ENCODE measurements around the gene ARHGAP15. TPM values are rescaled to one million over a fixed set of nuclear protein-coding genes. Genes with fewer than 3 reads are reported as not detected.

ARHGAP15 gene
- total and polyA plus RNA-seq, 2 donors from 2014 or later = 5.7 to 23.1 TPM

DNA sequence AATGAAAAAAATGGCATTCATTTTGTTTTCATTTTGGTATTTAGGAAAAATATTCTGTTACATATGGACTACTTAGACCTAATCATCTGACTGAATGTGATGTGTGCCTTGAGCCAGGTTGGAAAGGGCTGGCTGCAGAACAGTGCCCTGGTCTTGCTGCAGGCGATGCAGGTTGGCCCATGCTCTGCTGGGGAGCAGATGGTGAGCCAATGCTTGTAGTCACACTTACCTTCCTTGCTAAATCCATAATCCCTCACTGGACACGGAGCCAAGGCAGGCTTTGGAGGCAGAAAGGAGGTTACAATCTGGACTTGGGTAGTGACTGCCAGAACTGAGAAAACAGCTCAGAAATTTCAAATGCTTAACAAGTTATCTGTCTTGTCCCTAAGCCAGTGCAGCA is 228.7 kb downstream of the ARHGAP15 start:
- FAIRE-seq = no peak
- H3K4me3 ChIP-seq (ENCODE audit: low read length in 3 of 3) = no peak overlapping the region
- DNase-seq = peak in 1 of 5 donors; percentile 29
- H3K27ac ChIP-seq (ENCODE audit: low read depth in 2 of 2, low read length in 2 of 2) = no peak overlapping the region
- no peaks in the 10 kb centered on the region for H3K9me3 ChIP-seq (ENCODE audit: control insufficient read depth in 2 of 3, insufficient read depth in 1 of 3, low read length in 3 of 3)
- no peaks in the 10 kb centered on the region for H3K36me3 ChIP-seq (ENCODE audit: control insufficient read depth in 2 of 3, insufficient read depth in 3 of 3, low read length in 3 of 3)
- H3K9ac ChIP-seq (ENCODE audit: low read length in 3 of 3) = no peak overlapping the region
- no peaks in the 10 kb centered on the region for H3K27me3 ChIP-seq (ENCODE audit: control insufficient read depth, insufficient read depth, low read length)
- H3K4me1 ChIP-seq (ENCODE audit: control insufficient read depth in 2 of 3, insufficient read depth in 2 of 3, low read depth in 1 of 3, low read length in 3 of 3) = no peaks in the 10 kb centered on the region
- intact Hi-C loops (cut with DNase I) = no loop called here
- TF ChIP-seq CTCF (IDR thresholded peaks at IDR 0.05; ENCODE audit: borderline replicate concordance, extremely low read depth, insufficient read depth) = no peak

DNA sequence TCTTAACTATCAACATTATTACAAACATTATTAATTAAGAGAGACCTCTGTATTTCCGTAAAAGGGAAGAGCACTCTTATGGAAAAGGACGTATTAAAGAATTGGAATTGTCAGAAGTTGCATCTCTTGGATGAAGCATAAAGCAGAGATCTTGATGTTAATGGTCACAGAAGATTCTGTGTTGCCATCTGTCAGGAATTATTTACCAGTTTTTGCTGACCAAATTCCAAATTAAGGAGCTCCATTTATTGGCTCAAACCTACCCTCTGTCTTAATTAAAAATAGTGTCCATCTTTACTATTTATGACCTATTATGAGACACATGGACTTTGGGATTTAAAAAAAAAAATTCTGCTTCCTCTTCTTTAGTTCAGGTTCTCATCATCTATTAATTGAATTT is 232.1 kb downstream of the ARHGAP15 start:
- Histone ChIP-seq H3K36me3 (ENCODE audit: control insufficient read depth in 2 of 3, insufficient read depth in 3 of 3, low read length in 3 of 3) (no peaks in the 10 kb centered on the region), H3K4me1 (ENCODE audit: control insufficient read depth in 2 of 3, insufficient read depth in 2 of 3, low read depth in 1 of 3, low read length in 3 of 3) (no peaks in the 10 kb centered on the region), H3K27ac (ENCODE audit: low read depth in 2 of 2, low read length in 2 of 2) (no peak overlapping the region), H3K9ac (ENCODE audit: low read length in 3 of 3) (no peak overlapping the region), H3K4me3 (ENCODE audit: low read length in 3 of 3) (no peak overlapping the region), H3K27me3 (ENCODE audit: control insufficient read depth, insufficient read depth, low read length) (no peaks in the 10 kb centered on the region), H3K9me3 (ENCODE audit: control insufficient read depth in 2 of 3, insufficient read depth in 1 of 3, low read length in 3 of 3) (no peaks in the 10 kb centered on the region)
- TF ChIP-seq CTCF (IDR thresholded peaks at IDR 0.05; ENCODE audit: borderline replicate concordance, extremely low read depth, insufficient read depth) = no peak
- FAIRE-seq (no peak), DNase-seq (no peak)
- intact Hi-C loops (cut with DNase I) = no loop called here

DNA sequence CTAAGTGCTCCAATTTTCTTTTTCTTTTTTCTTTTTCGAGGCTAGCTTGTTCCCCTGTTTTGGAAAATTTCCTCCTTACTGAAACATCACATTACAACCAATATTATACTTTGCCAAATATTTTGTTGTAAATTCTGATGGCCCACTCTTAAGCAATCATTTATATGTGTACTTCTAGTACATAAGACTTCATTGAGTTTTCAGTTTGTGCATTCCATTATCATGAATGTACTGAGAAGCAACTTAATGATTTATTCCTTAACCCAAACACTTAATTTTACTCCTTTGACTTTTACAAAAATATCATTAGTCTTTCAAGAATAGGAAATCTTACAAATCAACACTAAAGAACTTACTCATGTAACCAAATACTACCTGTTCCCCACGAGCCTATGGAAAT is 242.4 kb downstream of the ARHGAP15 start:
- H3K4me3 ChIP-seq (ENCODE audit: low read length in 3 of 3) = no peak overlapping the region
- intact Hi-C loops (cut with DNase I) = no loop called here
- no peak overlapping the region for H3K27ac ChIP-seq (ENCODE audit: low read depth in 2 of 2, low read length in 2 of 2)
- no peaks in the 10 kb centered on the region for H3K27me3 ChIP-seq (ENCODE audit: control insufficient read depth, insufficient read depth, low read length)
- no peak for TF ChIP-seq CTCF (IDR thresholded peaks at IDR 0.05; ENCODE audit: borderline replicate concordance, extremely low read depth, insufficient read depth)
- no peaks in the 10 kb centered on the region for H3K4me1 ChIP-seq (ENCODE audit: control insufficient read depth in 2 of 3, insufficient read depth in 2 of 3, low read depth in 1 of 3, low read length in 3 of 3)
- no peak overlapping the region for H3K9ac ChIP-seq (ENCODE audit: low read length in 3 of 3)
- no peak for FAIRE-seq
- no peaks in the 10 kb centered on the region for H3K36me3 ChIP-seq (ENCODE audit: control insufficient read depth in 2 of 3, insufficient read depth in 3 of 3, low read length in 3 of 3)
- no peak for DNase-seq
- H3K9me3 ChIP-seq (ENCODE audit: control insufficient read depth in 2 of 3, insufficient read depth in 1 of 3, low read length in 3 of 3) = no peaks in the 10 kb centered on the region

GRCh38 chr2:143375384-143375880 is 246.2 kb downstream of the ARHGAP15 start:
- Histone ChIP-seq H3K9ac (ENCODE audit: low read length in 3 of 3) (no peak overlapping the region), H3K4me3 (ENCODE audit: low read length in 3 of 3) (no peak overlapping the region), H3K27ac (ENCODE audit: low read depth in 2 of 2, low read length in 2 of 2) (no peak overlapping the region), H3K4me1 (ENCODE audit: control insufficient read depth in 2 of 3, insufficient read depth in 2 of 3, low read depth in 1 of 3, low read length in 3 of 3) (no peaks in the 10 kb centered on the region), H3K9me3 (ENCODE audit: control insufficient read depth in 2 of 3, insufficient read depth in 1 of 3, low read length in 3 of 3) (no peaks in the 10 kb centered on the region), H3K36me3 (ENCODE audit: control insufficient read depth in 2 of 3, insufficient read depth in 3 of 3, low read length in 3 of 3) (no peaks in the 10 kb centered on the region), H3K27me3 (ENCODE audit: control insufficient read depth, insufficient read depth, low read length) (no peaks in the 10 kb centered on the region)
- DNase-seq (peak in 3 of 5 donors; percentile 12 to 35 (median 29)), FAIRE-seq (no peak)
- TF ChIP-seq CTCF (IDR thresholded peaks at IDR 0.05; ENCODE audit: borderline replicate concordance, extremely low read depth, insufficient read depth) = no peak
- intact Hi-C loops (cut with DNase I) = no loop called here

Measured in kidney (tissue), 14 donors.